WERI-Rb-1 (cell line): ENCODE results near the gene GNS.

Source experiments
- DNase-seq: peaks from one replicate; pipeline ENCODE4 v3.0.0-alpha.2; 2020
- H3K27ac ChIP-seq: fragments of 250-450 bp; sonication (Bioruptor Pico); 2 replicates; pipeline ENCODE4 v1.5.1; 2020; ENCODE audit warnings: mild to moderate bottlenecking, moderate library complexity
- H3K27me3 ChIP-seq: fragments of 250-450 bp; sonication (Bioruptor Pico); 2 replicates; pipeline ENCODE4 v1.5.1; 2021; ENCODE audit warnings: mild to moderate bottlenecking, low read depth, moderate library complexity; ENCODE audit not compliant: insufficient read depth, severe bottlenecking
- H3K36me3 ChIP-seq: fragments of 250-450 bp; sonication (Bioruptor Pico); 2 replicates; pipeline ENCODE4 v1.5.1; 2020; ENCODE audit warnings: mild to moderate bottlenecking, moderate library complexity
- H3K4me3 ChIP-seq: 2 replicates; pipeline ENCODE4 v1.5.1; 2011; ENCODE audit warnings: low read depth, mild to moderate bottlenecking, control low read depth, low read length
- H3K9me3 ChIP-seq: fragments of 250-450 bp; sonication (Bioruptor Pico); 2 replicates; pipeline ENCODE4 v1.5.1; 2021; ENCODE audit warnings: mild to moderate bottlenecking, moderate library complexity; ENCODE audit not compliant: severe bottlenecking
- TF ChIP-seq, protein P1 (sequence below): IDR thresholded peaks from 2 replicates; pipeline ENCODE4 v1.5.1; 2011; ENCODE audit warnings: low read depth, mild to moderate bottlenecking, control low read depth, inconsistent platforms, low read length

The GNS gene

DNA sequence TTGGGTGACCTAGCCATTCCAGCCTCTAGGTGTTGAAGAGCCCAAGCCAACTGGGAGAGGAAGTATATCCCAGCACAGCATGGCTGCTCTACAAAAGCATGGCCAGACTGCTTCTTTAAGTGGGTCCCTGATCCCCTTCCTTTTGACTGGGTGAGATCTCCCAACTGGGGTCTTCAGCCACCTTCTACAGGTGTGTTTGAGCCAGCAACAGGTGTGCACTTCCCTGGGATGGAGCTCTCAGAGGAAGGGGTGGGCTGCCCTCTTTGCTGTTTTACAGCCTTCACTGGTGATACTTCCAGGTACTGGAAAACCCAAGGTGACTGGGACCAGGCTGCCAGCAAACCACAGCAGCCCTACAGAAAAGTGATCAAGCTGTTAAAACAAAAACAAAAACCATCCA is 14.2 kb upstream of the GNS start:
- no peak overlapping the region for H3K4me3 ChIP-seq
- no peaks in the 10 kb centered on the region for H3K36me3 ChIP-seq
- H3K27me3 ChIP-seq = peaks cover 12% of the 10 kb centered on the region
- TF ChIP-seq, protein P1, sequence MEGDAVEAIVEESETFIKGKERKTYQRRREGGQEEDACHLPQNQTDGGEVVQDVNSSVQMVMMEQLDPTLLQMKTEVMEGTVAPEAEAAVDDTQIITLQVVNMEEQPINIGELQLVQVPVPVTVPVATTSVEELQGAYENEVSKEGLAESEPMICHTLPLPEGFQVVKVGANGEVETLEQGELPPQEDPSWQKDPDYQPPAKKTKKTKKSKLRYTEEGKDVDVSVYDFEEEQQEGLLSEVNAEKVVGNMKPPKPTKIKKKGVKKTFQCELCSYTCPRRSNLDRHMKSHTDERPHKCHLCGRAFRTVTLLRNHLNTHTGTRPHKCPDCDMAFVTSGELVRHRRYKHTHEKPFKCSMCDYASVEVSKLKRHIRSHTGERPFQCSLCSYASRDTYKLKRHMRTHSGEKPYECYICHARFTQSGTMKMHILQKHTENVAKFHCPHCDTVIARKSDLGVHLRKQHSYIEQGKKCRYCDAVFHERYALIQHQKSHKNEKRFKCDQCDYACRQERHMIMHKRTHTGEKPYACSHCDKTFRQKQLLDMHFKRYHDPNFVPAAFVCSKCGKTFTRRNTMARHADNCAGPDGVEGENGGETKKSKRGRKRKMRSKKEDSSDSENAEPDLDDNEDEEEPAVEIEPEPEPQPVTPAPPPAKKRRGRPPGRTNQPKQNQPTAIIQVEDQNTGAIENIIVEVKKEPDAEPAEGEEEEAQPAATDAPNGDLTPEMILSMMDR = no peak
- no peak overlapping the region for H3K27ac ChIP-seq
- DNase-seq = no peak
- H3K9me3 ChIP-seq = peaks cover 11% of the 10 kb centered on the region

DNA sequence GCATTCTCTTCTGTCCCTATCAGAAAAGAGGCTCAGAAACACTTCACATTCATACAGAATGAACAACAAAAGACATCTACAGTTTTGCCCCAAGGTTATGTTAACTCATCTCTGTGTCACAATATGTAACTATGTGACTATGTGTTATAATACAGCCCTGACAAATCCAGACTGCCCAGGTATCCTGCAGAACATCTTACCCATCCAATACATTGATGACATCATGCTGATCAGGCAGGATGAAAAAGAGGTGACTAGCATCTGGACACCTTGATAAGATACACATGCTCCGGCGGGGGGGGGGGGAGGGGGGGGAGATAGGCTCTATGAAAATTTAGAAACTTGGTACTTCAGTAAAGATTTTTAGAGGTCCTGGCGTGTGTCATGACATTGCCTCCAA is 8.3 kb upstream of the GNS start:
- Histone ChIP-seq H3K27me3 (no peaks in the 10 kb centered on the region), H3K9me3 (no peaks in the 10 kb centered on the region), H3K36me3 (no peaks in the 10 kb centered on the region), H3K27ac (no peak overlapping the region), H3K4me3 (no peak overlapping the region)
- TF ChIP-seq, protein P1 = no peak
- DNase-seq = no peak

DNA sequence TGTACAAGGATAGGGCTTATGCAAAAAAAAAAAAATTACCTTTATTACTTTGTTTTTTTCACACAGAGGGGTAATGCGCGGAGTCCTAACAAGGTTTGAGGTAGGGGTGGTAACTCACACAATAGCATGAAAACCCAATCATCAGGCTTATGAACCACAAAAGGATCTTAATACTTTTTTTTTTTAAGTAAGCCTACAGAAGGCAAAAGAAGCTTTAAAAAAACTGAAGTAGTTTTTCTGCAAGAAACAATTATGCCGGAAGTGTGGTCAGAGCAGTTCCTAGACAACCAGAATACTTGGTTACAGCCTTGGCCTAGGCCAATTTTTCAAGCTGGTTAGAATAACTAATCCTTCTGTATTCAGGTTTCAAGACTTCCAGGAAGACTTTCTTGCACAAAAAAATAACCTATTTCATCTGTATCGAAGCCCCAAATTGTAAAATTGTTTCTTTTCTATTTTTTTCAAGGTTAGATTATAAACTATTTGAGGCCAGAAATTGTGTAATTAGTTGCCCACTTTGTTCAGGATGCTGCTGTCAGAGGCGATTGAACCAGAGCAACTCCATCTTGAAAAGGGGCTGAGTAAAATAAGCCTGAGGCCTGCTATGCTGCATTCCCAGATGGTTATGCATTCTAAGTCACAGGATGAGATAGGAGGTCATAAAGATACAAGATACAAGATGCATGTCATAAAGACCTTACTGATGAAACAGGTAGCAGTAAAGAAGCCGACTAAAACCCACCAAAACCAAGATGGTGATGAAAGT is 1.8 kb upstream of the GNS start:
- Histone ChIP-seq H3K27ac (no peak overlapping the region), H3K9me3 (no peaks in the 10 kb centered on the region), H3K4me3 (no peak overlapping the region), H3K36me3 (no peaks in the 10 kb centered on the region), H3K27me3 (no peaks in the 10 kb centered on the region)
- DNase-seq = no peak
- TF ChIP-seq, protein P1 = no peak

DNA sequence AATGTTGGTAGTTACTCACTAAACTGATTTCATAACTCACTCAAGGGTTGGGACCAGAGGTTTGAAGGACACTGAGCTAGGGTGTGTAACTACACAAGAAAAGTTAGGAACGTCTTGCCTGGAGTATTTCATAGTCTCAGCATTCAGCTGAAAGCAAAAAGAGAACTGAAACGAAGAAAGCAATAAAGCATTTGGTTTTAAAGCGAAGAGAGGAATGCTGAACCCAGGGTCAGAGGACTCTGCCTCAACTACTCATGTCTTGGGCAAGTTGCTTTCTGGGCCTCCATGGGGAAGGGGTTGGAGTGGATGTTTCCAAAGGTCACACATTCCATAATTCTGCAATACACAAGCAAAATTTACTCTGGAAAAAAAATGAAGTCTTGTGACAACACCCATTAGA is 1.4 kb downstream of the GNS start:
- H3K9me3 ChIP-seq = no peaks in the 10 kb centered on the region
- no peaks in the 10 kb centered on the region for H3K27me3 ChIP-seq
- no peak overlapping the region for H3K4me3 ChIP-seq
- no peak overlapping the region for H3K27ac ChIP-seq
- no peaks in the 10 kb centered on the region; the same call in 1 of the 2 replicates for H3K36me3 ChIP-seq
- no peak for DNase-seq
- TF ChIP-seq, protein P1 = no peak

DNA sequence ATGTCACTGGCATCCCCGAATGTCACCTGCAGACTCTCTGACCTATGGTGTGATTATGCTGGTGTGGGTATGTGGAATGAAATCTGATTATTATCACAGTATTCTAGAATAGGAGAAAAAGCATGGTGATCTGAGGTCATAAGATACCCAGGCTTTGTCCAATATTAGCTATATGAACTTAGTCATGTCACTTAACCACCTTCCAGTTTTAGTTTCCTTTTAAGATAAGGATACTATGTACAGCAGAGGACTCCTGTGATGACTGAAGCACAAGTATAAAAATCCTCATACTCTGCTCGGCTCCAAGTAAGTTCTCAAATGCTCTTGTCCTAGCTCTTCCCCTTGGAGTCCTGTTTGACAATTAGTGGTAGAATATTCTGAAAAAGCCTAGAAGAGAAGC is 2.8 kb downstream of the GNS start:
- no peak overlapping the region for H3K4me3 ChIP-seq
- TF ChIP-seq, protein P1 = no peak
- no peak for DNase-seq
- no peaks in the 10 kb centered on the region for H3K27me3 ChIP-seq
- no peaks in the 10 kb centered on the region; the same call in 1 of the 2 replicates for H3K36me3 ChIP-seq
- no peaks in the 10 kb centered on the region for H3K9me3 ChIP-seq
- no peak overlapping the region for H3K27ac ChIP-seq

DNA sequence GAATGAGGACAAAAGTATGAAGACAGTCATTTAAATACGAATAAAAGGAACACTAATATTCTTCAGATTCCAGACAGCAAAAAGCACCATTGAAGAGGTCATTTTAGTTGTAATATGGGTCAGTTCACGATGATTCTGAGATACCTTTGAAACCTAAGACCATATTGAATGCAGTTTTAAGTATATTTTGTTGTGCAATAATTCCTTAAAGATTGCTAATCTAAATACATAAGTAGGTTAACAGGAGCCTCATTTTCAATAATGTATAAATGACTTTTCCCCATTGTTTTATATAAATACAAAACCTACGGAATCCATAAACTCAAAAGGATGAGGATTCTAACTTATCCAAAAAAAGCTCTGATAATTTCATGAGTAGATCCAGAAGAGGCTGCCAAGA is 5.8 kb downstream of the GNS start:
- TF ChIP-seq, protein P1 = no peak
- no peak overlapping the region for H3K4me3 ChIP-seq
- no peak for DNase-seq
- H3K27me3 ChIP-seq = no peaks in the 10 kb centered on the region
- H3K27ac ChIP-seq = no peak overlapping the region
- no peaks in the 10 kb centered on the region for H3K9me3 ChIP-seq
- peaks cover 12% of the 10 kb centered on the region for H3K36me3 ChIP-seq
